IMR-90 (cell line): ENCODE results near the gene TGFBRAP1.

Experiments
- CHD1 ChIP-seq: IDR thresholded peaks from 2 replicates; pipeline ENCODE4 v1.6.1; 2012; ENCODE audit warnings: low read depth, low read length, improper control_type of control experiment
- CTCF ChIP-seq: conservative IDR thresholded peaks from 2 replicates; pipeline ENCODE4 v1.5.1; 2012; ENCODE audit warnings: mild to moderate bottlenecking, low read depth, low read length, improper control_type of control experiment
- NFE2L2 ChIP-seq: fragments of 150-350 bp; IDR thresholded peaks from 2 replicates; pipeline ENCODE4 v1.6.1; 2016; ENCODE audit warnings: low read depth, mild to moderate bottlenecking, low read length
- POLR2A ChIP-seq: IDR thresholded peaks from 2 replicates; pipeline ENCODE4 v1.6.1; 2012; ENCODE audit warnings: mild to moderate bottlenecking, low read depth, low read length
- RAD21 ChIP-seq: IDR thresholded peaks from 2 replicates; pipeline ENCODE4 v1.6.1; 2012; ENCODE audit warnings: low read length, improper control_type of control experiment
- SMC3 ChIP-seq: fragments of 150-350 bp; IDR thresholded peaks from 2 replicates; pipeline ENCODE4 v1.6.1; 2016; ENCODE audit warnings: low read depth, mild to moderate bottlenecking, antibody characterized with exemption, low read length, moderate library complexity
- USF2 ChIP-seq: fragments of 150-350 bp; IDR thresholded peaks from 2 replicates; pipeline ENCODE4 v1.6.1; 2017; ENCODE audit warnings: mild to moderate bottlenecking, antibody characterized with exemption, low read length, low read depth

GRCh38 chr2:105307146-105307545 lies 22.4 kb downstream of the TGFBRAP1 start:
- TF ChIP-seq SMC3 (no peak), CTCF (no peak), POLR2A (no peak), RAD21 (no peak), NFE2L2 (no peak), USF2 (no peak), CHD1 (no peak)
